Activated T-cell treated with anti-CD3 and anti-CD28 coated beads for 24 hours (primary cell): Measurements from ENCODE around the gene D2HGDH.
"Not testable (repeated sequence)": the region's sequence is repeated elsewhere in the genome, so short reads cannot be mapped to it uniquely, and the experiment has no call there.

Experiments used
- DNase-seq: peaks from one replicate; pipeline ENCODE4 v3.0.0-alpha.2; 2020; ENCODE audit warnings: low read depth

Gene D2HGDH

DNA sequence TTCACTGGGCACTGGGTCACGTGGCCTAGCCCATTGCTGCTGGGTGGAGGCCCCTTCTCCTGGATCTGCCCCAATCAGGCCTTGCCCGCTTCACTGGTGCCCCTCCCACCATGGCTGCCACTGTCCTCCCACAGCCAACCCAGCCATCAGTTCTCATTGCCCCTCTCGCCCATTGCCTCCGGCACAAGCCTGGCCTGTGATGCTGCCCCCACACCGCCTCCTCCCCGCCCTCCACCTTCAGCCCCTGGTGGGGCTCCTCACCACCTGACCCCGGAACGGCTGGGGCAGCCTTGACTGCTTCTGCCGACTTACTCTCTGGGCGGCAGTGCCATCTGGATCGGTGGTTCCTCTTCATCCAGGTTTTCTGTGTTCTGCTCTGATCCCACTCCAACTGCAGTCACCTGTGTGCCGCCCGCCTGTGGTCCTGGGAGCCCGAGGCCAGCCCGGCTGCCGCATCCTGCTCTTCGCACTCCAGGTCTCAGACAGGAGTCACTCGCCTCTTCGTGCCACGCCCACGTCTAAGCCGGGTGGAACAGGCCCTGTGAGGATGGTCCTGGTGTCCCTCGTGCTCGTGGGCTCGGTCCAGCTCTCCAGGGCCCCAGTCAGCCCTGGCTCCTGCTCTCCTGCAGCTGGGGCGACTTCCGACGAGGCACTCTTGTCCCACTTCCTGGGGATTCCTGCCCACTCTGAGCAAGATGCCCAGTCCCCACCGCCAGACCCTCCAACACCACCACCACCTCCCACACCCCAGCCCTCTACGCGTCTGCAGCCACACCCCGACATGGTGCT, 14.2 kb downstream of the D2HGDH start:
- no peak for DNase-seq

DNA sequence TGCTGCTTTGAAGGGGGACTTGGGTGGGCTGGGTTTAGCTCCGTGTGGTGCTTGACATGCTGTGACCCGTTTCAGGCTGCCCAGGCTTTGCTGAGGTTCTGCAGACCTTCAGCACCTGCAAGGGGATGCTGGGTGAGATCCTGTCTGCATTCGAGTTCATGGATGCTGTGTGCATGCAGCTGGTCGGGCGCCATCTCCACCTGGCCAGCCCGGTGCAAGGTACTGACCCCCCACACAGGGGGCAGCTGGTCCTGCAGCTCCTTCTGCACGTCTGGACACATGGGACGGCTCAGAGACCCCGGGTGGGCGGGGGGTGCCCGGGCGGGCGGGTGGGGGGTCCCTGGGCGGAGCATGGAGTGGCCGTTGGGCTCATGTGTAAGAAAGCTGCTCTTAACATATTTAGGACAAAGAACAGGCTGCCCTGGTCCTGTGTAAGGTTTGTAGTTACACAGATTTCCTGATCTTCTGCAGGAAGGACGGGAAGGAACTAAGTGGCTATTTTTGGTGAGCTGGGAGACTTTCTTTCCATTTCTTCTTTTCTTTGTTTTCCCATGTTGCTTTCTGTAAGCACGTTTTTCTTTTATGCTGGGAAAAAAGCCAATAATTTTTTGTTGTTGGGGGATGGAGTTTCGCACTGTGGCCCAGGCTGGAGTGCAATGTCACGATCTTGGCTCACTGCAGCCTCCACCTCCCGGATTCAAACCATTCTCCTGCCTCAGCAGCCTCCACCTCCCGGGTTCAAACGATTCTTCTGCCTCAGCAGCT, 15.8 kb downstream of the D2HGDH start:
- DNase-seq: no peak

DNA sequence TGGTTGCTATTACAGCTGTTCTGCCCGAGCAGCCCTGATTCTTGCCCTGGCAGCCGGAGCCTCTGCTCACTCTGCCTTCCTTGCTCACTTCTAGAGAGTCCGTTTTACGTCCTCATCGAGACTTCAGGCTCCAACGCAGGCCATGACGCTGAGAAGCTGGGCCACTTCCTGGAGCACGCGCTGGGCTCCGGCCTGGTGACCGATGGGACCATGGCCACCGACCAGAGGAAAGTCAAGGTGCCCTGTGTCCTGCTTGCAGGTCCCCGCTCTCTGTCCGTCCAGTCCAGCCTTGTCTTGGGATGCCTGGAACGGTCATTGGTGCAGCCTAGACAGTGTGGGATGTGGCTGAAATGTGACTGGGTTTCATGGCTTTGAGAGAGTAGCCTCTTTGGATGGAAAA, 16.7 kb downstream of the D2HGDH start:
- DNase-seq: no peak

DNA sequence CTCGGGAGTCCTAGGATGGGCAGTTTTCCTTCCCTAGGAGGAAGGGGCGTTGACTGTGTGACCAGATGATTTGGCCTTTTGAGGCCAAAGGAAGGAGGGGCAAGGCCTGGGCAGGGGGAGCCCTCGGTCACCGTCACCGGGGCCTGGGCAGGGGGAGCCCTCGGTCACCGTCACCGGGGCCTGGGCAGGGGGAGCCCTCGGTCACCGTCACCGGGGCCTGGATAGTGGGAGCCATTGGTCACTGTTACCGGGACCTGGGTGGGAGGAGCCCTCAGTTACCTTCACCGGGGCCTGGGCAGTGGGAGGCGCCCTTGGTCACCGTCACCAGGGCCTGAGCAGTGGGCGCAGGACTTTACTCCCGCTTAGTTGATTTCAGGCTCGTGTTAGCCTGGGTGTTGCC, 17.3 kb downstream of the D2HGDH start:
- DNase-seq: no peak

DNA sequence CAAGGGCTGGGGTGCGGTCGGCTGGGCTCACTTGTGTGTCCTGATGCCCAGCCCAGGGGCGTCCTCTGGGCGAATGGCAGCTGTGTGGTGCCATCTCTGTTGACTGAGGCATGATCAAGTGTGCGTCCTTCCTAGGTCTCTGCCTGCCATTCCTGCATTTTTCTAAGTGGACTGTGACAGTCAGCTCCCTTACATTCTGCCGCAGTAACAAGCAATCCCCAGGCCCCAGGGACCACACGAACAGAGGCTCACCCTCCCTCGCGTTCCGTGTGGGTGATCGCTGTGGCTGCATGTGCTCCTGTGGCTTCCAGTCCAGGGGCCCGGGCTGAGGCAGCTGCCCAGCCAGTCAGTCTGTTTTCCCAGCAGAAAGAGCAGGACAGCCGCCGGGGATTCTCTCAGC, 17.8 kb downstream of the D2HGDH start:
- DNase-seq: no peak

DNA sequence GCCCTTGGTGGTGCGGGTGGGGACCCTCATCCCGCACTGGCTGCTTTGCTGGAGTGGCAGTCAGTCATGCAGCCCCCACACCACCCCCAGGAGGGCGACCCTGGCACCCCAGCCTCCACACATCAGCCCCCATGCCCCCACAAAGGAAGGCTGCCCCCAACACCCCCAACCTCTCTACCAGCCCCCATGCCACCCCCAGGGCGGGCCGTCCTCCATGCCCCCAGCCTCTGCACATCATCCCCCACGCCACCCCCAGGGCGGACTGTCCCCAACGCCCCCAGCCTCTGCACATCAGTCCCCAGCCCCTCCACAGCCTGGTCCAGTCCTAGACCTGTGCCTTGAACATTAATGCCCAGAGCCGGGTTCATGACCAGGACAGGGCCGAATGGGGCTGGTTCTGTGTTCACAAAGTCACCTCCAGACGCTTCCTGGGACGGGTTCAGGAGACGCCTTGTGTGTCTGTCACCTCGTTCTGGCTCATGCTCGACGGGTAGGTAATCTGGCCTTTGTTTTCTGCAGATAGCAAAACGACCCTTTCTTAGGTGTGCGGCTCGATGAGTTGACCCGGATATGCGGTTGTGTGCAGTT, 18.4 kb downstream of the D2HGDH start:
- no peak for DNase-seq

DNA sequence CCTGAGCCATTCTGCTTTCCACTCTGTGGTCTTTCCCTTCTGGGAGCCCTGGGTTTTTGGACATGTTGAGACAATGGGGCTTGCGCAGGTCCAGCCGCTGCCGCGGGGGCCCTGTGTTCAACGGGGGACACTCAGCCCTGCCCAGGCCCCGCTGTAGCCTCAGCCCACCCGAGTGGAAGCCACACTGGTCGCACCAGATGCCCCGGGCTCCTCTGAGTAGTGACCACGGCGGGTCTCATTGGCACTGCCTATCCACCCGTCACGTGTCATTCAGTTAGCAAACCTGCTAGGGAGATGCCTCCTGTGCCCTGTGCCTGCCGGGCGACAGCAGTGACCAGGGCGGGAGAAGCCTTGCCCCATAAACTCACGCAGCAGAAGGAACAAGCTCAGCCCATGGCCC, 19.1 kb downstream of the D2HGDH start:
- DNase-seq: no peak

DNA sequence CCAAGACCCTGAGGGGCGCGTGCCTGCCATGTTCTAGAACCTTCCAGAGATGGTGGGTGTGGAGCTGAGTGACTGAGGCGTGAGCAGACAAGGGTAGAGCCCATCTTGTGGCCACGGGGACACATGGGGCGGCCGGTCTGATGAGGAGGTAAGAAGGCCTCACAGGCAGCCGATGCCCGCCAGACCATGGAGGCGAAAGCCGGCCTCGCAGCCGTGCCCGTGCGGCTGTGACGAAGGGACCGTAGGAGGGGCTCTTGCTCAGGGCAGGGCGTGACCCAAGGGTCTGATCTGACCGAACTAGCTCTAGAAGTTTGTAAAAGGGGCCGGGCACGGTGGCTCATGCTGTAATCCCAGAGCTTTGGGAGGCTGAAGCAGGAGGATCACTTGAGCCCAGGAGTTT, 19.6 kb downstream of the D2HGDH start:
- no peak for DNase-seq

DNA sequence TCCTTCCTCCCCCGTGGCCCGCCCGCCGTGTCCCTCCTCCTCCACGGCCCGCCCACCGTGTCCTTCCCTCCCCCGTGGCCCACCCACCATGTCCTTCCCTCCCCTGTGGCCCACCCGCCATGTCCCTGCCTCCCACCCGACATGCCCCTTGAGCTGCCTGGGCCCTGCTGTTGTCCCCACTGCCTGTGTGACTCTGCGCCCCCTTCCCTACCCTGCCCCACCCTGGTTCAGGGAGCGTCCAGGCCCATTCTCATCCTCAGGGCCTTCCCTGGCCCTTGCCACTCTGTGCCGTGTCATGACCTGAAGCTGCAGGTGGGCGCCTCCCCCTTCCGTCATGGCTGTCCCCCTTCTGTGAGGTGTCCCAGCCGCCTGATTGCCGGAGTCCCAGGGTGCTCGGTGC, 20.7 kb downstream of the D2HGDH start:
- DNase-seq: no peak

DNA sequence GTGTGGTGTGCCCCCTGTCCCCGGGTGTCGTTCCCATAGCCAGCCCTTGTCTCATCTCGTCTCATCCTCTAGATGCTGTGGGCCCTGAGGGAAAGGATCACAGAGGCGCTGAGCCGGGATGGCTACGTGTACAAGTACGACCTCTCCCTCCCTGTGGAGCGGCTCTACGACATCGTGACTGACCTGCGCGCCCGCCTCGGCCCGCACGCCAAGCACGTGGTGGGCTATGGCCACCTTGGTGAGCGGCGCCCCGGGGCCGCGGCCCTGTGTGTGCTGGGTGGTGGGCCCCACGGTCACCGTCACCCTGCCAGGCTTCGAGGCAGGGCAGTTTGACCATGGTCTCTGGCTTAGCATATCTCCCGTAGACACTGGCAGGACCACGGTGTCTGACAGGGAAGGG, 21.3 kb downstream of the D2HGDH start:
- DNase-seq: no peak

DNA sequence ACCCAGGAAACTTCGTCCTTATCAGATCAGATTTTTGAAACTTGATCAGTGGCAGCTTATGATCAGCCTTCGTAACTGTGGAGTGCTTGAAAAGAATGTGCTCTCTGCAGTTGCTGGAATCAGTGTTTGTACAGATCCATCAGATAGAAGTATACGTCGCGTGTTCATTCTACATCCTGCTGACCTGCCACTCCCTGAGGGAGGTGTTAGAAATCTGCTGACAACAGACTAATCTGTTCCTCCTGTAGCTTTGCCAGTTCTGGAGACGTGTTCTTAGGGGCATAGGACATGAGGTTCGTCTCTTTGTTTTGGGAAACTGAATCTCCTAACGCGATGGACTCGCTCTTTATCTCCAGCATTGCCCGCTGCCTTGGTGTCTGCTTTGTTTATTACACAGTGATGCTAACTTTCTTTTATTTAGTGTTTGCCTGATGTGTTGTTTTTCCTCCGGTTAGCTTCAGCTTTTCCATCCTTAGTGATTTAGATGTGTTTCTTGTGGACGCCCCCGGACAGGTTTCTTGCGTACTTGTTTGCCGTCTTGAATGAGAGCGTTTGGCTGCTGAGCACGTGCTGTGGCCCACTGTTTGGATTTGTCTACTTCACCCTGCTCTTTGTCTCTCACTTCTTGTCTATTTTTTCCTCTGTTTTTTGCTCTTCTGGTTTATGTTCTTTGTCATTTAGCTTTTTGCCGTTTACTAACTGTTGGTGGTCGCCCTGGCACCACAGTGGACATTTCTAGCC, 24.8 kb downstream of the D2HGDH start:
- DNase-seq: no peak

DNA sequence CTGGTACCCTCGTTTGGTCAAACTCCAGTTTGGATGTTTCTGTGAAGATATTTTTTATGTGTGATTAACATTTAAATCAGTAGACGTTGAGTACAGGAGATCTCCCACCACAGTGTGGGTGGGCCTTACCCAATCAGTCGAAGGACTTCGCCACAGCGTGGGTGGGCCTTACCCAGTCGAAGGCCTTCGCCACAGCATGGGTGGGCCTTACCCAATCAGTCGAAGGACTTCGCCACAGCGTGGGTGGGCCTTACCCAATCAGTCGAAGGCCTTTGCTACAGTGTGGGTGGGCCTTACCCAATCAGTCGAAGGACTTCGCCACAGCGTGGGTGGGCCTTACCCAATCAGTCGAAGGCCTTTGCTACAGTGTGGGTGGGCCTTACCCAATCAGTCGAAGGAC, 25.5 kb downstream of the D2HGDH start:
- DNase-seq: not testable (repeated sequence)

DNA sequence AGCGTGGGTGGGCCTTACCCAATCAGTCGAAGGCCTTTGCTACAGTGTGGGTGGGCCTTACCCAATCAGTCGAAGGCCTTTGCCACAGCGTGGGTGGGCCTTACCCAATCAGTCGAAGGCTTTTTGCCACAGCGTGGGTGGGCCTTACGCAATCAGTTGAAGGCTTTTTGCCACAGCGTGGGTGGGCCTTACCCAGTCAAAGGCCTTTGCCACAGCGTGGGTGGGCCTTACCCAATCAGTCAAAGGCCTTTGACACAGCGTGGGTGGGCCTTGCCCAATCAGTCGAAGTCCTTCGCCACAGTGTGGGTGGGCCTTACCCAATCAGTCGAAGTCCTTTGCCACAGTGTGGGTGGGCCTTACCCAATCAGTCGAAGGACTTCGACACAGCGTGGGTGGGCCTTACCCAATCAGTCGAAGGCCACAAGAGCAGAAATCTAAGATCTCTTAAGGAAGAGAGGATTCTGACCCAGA, 25.9 kb downstream of the D2HGDH start:
- DNase-seq: no peak

DNA sequence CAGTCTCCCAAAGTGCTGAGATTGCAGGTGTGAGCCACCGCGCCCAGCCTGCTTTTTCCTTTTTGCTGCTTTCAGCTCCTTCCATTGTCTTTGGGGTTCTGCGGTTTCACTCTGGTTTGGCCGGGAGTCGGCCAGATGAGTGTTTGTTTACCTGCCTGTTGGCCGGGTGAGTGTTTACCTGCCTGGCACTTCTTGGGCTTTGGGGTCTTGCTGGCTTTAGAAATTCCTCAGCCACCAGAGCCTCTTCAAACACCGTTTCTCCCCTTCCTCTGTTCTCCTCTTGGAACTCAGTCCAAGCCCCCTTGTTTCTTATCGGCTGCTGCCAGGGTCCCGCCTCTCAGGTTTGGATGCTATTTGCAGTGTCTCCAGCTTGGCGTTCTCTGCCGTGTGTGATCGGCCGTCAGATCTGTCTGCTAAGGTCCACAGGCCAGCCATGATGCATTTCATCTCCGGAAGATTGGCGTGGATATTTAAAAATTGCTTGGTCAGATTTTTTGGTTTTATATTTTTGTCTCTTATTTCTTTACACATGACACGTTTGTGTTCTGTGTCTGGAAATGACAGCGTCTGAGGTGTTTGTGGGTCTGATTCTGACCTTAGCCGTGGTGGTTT, 28.0 kb downstream of the D2HGDH start:
- no peak for DNase-seq

DNA sequence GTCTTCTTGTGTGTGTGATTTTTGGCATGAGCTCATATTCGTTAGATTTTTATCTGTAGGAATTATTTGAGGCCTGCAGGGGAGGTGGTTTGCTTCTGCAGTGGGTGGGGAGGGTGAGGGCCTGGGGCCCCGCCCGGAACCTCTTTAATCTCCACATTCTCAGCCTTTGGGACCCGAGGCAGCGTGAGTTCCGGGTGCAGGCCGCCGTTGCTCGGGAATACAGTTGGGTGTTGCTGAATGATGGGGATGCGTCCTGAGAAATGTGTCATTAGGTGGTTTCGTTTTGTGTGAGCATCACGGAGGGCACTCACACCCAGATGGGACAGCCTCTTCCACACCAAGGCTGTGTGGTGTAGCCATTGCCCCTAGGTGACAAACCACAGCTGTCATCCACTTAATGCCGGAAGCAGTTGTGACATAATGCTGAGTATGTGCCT, 28.5 kb downstream of the D2HGDH start:
- peak; percentile 50 for DNase-seq

DNA sequence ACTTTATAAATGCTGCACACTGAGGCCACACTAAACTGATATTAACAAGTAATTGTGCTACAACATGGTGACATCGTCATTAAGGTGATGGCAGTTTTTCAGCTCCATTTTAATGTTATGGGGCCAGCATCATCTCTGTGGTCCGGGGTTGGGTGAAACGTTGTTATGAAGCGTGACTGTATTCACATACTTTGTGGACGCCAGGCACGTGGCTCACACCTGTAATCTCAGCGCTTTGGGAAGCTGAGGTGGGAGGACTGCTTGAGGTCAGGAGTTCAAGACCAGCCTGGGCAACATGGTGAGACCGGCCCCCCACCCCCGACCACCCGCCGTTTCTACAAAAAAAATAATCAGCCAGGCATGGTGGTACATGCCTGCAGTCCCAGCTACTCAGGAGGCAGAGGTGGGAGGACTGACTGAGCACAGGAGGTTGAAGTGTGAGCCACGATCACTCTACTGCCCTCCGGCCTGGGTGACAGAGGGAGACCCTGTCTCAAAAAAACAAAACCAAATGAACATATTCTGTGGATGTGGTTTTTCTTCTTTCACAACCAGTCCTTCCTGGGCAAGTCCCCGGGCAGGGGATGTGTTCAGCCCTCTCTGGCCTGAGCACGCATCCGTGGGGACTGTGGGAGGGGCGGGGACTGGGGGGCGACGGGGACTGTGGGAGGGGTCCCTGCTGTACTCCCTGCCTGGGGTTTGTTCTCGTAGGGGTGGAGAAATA, 29.3 kb downstream of the D2HGDH start:
- DNase-seq: no peak

DNA sequence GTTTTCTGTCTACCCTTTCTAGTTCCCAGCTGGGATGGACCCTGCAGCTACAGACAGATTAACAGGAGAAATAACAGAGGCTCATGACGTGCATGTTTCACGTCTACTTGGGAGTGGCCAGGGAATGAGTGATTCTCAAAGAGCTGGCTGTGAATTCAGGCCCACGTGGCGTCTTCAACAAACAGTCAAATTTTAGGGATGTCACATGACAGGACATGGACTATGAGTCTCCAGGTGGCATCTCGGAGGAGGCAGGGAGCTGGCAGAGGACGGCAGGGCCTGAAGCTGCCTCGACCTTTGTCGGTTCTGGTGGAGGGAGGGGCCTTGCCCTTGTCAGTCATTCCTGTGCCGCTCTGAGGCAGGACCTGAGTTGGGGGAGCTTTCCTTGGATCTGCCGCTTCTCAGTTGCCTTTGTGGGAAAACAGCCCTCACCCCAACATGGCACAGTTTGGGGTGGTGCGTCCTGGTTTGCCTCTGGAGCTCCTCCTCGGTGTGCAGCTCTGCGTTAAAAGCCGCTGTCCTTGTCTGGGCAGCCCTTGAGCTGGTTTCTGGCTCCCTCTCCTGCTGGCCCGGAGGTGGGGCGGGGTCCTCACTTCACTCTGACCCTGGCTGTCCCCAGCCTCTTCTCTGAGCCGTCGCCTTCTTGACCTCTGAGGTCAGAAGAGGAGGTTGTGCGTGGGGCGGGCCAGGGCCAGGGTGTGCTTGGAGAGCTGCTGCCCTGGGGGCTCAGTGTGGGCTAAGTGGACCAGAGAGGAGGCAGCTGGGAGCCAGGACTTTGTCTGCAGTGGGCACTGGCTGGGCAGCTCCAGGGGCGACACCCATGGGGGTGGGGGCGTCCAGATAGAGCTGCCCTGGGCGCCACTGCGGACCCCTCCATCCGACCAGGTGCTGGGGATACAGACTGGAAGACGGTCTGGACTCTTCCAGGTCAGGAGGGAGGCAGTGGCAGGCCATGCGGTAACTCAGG, 30.1 kb downstream of the D2HGDH start:
- no peak for DNase-seq

DNA sequence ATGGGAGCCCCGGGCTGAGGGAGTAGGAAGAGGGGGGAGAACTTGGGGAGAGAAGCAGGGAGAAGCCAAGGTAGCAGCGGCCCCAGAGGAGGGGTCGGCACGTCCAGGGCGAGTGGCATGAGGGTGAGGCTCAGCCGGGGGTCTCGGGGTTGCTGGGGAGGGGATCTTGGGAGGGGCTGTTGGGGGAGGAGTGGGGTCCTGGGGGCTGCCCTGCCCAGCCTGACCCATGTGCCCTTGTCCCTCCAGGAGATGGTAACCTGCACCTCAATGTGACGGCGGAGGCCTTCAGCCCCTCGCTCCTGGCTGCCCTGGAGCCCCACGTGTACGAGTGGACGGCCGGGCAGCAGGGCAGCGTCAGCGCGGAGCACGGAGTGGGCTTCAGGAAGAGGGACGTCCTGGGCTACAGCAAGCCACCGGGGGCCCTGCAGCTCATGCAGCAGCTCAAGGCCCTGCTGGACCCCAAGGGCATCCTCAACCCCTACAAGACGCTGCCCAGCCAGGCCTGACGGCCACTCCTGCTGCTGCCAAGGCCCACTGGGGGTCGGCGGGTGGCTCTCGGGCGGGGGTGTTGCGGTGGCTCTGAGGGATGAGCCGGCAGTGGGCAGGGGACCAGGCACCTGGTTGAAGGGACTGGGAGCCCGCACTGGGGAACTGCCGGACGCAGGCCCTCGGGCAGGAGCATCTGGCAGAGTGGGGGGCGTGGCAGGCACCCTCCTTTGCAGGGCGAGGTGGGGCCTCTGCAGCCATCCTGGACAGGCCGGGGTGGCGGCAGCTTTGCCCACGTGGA, 33.2 kb downstream of the D2HGDH start:
- DNase-seq: no peak

DNA sequence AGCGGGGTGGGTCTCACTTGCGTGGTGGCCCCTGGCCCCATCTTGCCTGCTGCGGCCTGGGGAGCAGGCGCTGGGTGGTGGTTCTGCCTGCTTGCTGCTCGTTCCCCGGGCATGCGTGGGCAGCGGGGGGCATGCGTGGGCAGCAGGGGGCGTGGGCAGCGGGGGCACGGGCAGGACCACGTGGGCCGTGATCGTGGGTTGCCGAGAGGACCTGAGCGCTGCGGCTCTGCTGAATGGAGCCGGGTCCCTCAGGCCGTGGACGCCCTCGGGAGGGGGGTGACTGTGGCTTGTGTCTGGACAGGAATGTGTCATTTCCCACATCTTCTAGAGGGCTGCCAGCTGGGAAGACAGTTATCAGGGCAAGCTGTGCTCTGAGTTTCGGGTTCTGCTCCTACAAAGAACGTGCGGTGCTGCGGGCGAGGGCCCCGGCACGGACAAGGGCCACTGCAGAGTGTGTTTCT, 33.9 kb downstream of the D2HGDH start:
- no peak for DNase-seq
